ENCODE results near the gene MAGEA11.

The MAGEA11 gene

GRCh38 chrX:149721778-149722177 is 9.9 kb downstream of the MAGEA11 start:
- TF ChIP-seq YY1 (IDR thresholded peaks at IDR 0.05; ENCODE audit: low read depth), result no peak
- TF ChIP-seq TAF1 (IDR thresholded peaks at IDR 0.05; ENCODE audit: low read depth), result no peak
- no peak for TF ChIP-seq CREB1 (IDR thresholded peaks at IDR 0.05; ENCODE audit: low read depth)
- TF ChIP-seq ZBTB7A (IDR thresholded peaks at IDR 0.05; ENCODE audit: low read depth), result no peak
- no peak for TF ChIP-seq MAX (IDR thresholded peaks at IDR 0.05)
- TF ChIP-seq, protein P1, sequence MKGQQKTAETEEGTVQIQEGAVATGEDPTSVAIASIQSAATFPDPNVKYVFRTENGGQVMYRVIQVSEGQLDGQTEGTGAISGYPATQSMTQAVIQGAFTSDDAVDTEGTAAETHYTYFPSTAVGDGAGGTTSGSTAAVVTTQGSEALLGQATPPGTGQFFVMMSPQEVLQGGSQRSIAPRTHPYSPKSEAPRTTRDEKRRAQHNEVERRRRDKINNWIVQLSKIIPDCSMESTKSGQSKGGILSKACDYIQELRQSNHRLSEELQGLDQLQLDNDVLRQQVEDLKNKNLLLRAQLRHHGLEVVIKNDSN (IDR thresholded peaks at IDR 0.05), result no peak
- TF ChIP-seq, protein P2, sequence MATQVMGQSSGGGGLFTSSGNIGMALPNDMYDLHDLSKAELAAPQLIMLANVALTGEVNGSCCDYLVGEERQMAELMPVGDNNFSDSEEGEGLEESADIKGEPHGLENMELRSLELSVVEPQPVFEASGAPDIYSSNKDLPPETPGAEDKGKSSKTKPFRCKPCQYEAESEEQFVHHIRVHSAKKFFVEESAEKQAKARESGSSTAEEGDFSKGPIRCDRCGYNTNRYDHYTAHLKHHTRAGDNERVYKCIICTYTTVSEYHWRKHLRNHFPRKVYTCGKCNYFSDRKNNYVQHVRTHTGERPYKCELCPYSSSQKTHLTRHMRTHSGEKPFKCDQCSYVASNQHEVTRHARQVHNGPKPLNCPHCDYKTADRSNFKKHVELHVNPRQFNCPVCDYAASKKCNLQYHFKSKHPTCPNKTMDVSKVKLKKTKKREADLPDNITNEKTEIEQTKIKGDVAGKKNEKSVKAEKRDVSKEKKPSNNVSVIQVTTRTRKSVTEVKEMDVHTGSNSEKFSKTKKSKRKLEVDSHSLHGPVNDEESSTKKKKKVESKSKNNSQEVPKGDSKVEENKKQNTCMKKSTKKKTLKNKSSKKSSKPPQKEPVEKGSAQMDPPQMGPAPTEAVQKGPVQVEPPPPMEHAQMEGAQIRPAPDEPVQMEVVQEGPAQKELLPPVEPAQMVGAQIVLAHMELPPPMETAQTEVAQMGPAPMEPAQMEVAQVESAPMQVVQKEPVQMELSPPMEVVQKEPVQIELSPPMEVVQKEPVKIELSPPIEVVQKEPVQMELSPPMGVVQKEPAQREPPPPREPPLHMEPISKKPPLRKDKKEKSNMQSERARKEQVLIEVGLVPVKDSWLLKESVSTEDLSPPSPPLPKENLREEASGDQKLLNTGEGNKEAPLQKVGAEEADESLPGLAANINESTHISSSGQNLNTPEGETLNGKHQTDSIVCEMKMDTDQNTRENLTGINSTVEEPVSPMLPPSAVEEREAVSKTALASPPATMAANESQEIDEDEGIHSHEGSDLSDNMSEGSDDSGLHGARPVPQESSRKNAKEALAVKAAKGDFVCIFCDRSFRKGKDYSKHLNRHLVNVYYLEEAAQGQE (IDR thresholded peaks at IDR 0.05; ENCODE audit: low read depth), result no peak

GRCh38 chrX:149757206-149758067 is 45.6 kb downstream of the MAGEA11 start:
- TF ChIP-seq TAF1 (IDR thresholded peaks at IDR 0.05; ENCODE audit: low read depth) (no peak), RAD21 (IDR thresholded peaks at IDR 0.05; ENCODE audit: low read depth) (no peak), EP300 (IDR thresholded peaks at IDR 0.05; ENCODE audit: borderline replicate concordance) (no peak), FOXM1 (IDR thresholded peaks at IDR 0.05; ENCODE audit: borderline replicate concordance, low read depth) (no peak), TCF12 (IDR thresholded peaks at IDR 0.05; ENCODE audit: low read depth) (no peak), YY1 (IDR thresholded peaks at IDR 0.05; ENCODE audit: low read depth) (no peak), EGR1 (IDR thresholded peaks at IDR 0.05) (no peak), CREB1 (IDR thresholded peaks at IDR 0.05; ENCODE audit: low read depth) (no peak), CEBPB (IDR thresholded peaks at IDR 0.05) (no peak), MAX (IDR thresholded peaks at IDR 0.05) (no peak), ZBTB7A (IDR thresholded peaks at IDR 0.05; ENCODE audit: low read depth) (no peak)
- TF ChIP-seq, protein P2 (IDR thresholded peaks at IDR 0.05; ENCODE audit: low read depth), result no peak
- TF ChIP-seq, protein P1 (IDR thresholded peaks at IDR 0.05), result no peak

DNA sequence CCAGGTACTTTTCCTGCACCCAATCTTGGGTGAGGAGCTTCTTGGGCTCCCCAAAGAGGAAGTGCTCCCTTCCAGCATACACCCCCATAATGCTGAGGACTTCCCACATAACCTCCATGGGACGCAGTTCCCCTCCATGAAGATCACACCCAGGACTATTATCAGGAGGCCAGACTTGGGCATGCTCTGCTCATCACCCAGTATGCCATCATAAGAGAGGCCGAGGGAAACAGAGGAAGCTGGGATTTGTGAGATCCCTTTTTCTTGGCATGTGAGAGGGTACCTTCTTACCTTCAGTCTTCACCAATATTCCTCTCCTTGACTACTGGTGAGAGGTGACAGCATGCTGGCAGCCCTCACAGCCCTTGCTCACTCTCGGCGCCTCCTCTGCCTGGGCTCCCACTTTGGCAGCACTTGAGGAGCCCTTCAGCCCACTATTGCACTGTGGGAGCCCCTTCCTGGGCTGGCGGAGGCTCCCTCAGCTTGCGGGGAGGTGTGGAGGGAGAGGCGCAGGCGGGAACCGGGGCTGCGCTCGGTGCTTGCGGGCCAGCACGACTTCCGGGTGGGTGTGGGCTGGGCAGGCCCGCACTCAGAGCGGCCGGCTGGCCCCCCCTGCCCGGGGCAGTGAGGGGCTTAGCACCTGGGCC is 46.3 kb downstream of the MAGEA11 start:
- TF ChIP-seq, protein P2 (IDR thresholded peaks at IDR 0.05; ENCODE audit: low read depth), result no peak
- TF ChIP-seq CEBPB (IDR thresholded peaks at IDR 0.05), result no peak
- TF ChIP-seq ZBTB7A (IDR thresholded peaks at IDR 0.05; ENCODE audit: low read depth), result no peak
- TF ChIP-seq, protein P1 (IDR thresholded peaks at IDR 0.05), result no peak
- TF ChIP-seq NFIC (IDR thresholded peaks at IDR 0.05), result no peak
- TF ChIP-seq TEAD4 (IDR thresholded peaks at IDR 0.05), result no peak
- TF ChIP-seq CREB1 (IDR thresholded peaks at IDR 0.05; ENCODE audit: low read depth), result no peak
- TF ChIP-seq FOXM1 (IDR thresholded peaks at IDR 0.05; ENCODE audit: borderline replicate concordance, low read depth), result no peak
- no peak for TF ChIP-seq TAF1 (IDR thresholded peaks at IDR 0.05; ENCODE audit: low read depth)
- no peak for TF ChIP-seq TCF12 (IDR thresholded peaks at IDR 0.05; ENCODE audit: low read depth)
- TF ChIP-seq EGR1 (IDR thresholded peaks at IDR 0.05), result no peak
- no peak for TF ChIP-seq MAX (IDR thresholded peaks at IDR 0.05)
- TF ChIP-seq EP300 (IDR thresholded peaks at IDR 0.05; ENCODE audit: borderline replicate concordance), result no peak
- TF ChIP-seq RAD21 (IDR thresholded peaks at IDR 0.05; ENCODE audit: low read depth), result no peak
- no peak for TF ChIP-seq YY1 (IDR thresholded peaks at IDR 0.05; ENCODE audit: low read depth)
